Cardiac muscle cell (in vitro differentiated cells and primary cell): ENCODE data around the gene MBNL2. TPM values are rescaled to one million over a fixed set of nuclear protein-coding genes. Genes with fewer than 3 reads are reported as not detected.

Source experiments
- DNase-seq, 2 donors: peaks; one replicate each; pipeline versions ENCODE4 v3.0.0 to v3.0.0-alpha.2; 2010 to 2017; ENCODE audit warnings: low read depth in 1 of 2, low spot score in 1 of 2
- H3K27ac ChIP-seq: fragments of 200-600 bp; sonication (generic); 2 replicates; pipeline ENCODE4 v1.5.1; 2016
- H3K27me3 ChIP-seq: fragments of 200-600 bp; sonication (generic); 2 replicates; pipeline ENCODE4 v1.6.0; 2016; ENCODE audit warnings: control low read depth
- H3K36me3 ChIP-seq: fragments of 200-600 bp; sonication (generic); 2 replicates; pipeline ENCODE4 v1.5.1; 2016; ENCODE audit warnings: control low read depth
- H3K4me1 ChIP-seq: fragments of 200-600 bp; sonication (generic); 2 replicates; pipeline ENCODE4 v1.8.1; 2017; ENCODE audit warnings: low read depth, mild to moderate bottlenecking, mixed run types
- H3K4me3 ChIP-seq: fragments of 200-600 bp; sonication (generic); 2 replicates; pipeline ENCODE4 v1.5.1; 2016; ENCODE audit warnings: mild to moderate bottlenecking
- H3K9me3 ChIP-seq: fragments of 200-600 bp; sonication (generic); 2 replicates; pipeline ENCODE4 v1.5.1; 2017; ENCODE audit warnings: low read depth, mild to moderate bottlenecking, control low read depth
- polyA plus RNA-seq: library from polyadenylated mRNA; unstranded; fragments of >200 nt; fragmentation: Nextera tagmentation; extraction: Ambion mirVana; gene quantifications from 2 replicates; pipeline ENCODE4 v1.2.1, GENCODE V29; 2016
- total RNA-seq: library from RNA; depleted of rRNA; stranded (reverse); fragments of >200 nt; gene quantifications from 2 replicates; pipeline ENCODE4 v1.2.3, GENCODE V29; 2016
- TF ChIP-seq, protein P1 (sequence below): IDR thresholded peaks from 2 replicates; pipeline ENCODE4 v1.5.1; 2012; ENCODE audit warnings: low read depth, mild to moderate bottlenecking, low read length

MBNL2 gene
- total and polyA plus RNA-seq, 2 experiments from 2014 or later = 15.2 to 27.8 TPM

- H3K4me1 ChIP-seq = peaks cover 28% of the 10 kb centered on the region
- H3K9me3 ChIP-seq = no peaks in the 10 kb centered on the region
- TF ChIP-seq, protein P1, sequence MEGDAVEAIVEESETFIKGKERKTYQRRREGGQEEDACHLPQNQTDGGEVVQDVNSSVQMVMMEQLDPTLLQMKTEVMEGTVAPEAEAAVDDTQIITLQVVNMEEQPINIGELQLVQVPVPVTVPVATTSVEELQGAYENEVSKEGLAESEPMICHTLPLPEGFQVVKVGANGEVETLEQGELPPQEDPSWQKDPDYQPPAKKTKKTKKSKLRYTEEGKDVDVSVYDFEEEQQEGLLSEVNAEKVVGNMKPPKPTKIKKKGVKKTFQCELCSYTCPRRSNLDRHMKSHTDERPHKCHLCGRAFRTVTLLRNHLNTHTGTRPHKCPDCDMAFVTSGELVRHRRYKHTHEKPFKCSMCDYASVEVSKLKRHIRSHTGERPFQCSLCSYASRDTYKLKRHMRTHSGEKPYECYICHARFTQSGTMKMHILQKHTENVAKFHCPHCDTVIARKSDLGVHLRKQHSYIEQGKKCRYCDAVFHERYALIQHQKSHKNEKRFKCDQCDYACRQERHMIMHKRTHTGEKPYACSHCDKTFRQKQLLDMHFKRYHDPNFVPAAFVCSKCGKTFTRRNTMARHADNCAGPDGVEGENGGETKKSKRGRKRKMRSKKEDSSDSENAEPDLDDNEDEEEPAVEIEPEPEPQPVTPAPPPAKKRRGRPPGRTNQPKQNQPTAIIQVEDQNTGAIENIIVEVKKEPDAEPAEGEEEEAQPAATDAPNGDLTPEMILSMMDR = no peak
- H3K27ac ChIP-seq = no peak overlapping the region
- no peak for DNase-seq
- no peaks in the 10 kb centered on the region for H3K36me3 ChIP-seq
- H3K27me3 ChIP-seq = peaks cover 3% of the 10 kb centered on the region
- H3K4me3 ChIP-seq = no peak overlapping the region
These were observed 7.6 kb downstream of the MBNL2 start for GRCh38 chr13:97229699-97230098.

DNA sequence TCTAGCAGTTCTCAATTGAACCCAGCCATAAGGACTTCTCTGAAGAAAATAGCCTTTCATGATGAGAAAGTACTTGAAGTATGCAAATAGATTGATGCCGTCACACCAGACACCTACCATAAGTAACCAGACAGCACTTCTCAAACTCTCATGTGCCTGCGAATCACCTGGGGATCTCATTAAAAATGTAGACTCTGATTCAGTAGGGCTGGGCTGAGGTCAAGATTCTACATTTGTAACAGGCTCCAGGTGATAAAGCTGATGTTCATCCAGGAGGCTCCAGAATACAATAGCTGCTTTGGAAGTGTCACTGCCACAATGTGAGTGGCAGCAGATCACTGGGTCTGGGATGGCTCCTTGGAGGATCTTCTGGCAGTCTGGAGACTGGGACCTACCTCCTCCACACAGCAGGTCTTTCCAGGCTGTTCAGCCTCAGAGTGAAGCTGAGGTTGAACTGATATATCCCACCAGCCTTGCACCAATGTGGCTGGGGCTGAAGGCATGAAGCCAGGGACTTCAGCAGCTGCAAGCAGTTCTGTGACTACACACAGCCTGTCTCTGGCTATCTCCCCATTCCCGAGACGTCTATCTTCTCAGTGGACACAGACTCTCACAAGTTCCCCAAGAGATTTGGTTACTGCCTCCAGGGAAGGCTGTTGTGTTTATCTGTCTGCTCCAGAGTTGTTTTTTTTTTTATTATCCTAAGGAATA, 9.1 kb downstream of the MBNL2 start:
- TF ChIP-seq, protein P1 = no peak
- Histone ChIP-seq H3K4me3 (no peak overlapping the region), H3K9me3 (no peaks in the 10 kb centered on the region), H3K36me3 (no peaks in the 10 kb centered on the region), H3K27me3 (peaks cover 3% of the 10 kb centered on the region), H3K4me1 (peaks cover 17% of the 10 kb centered on the region), H3K27ac (no peak overlapping the region)
- DNase-seq = no peak

DNA sequence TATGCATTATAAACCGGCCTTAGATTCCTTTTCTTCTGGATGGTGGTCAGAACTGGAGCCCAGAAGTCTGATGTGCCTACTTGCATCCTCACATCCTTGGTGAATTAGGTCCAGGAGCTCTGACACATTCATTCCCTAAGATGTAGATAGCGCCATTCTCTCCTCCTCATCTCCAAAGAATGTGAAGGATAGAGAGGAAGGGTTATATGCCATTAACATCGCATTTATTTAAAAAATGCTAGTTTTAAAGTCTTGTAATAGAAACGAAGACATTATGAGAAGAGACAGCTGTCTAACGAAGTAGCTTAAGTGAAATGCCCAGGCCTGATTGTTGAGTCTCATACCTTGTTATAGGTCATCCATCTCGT, 9.7 kb downstream of the MBNL2 start:
- Histone ChIP-seq H3K27me3 (peaks cover 3% of the 10 kb centered on the region), H3K9me3 (no peaks in the 10 kb centered on the region), H3K27ac (no peak overlapping the region), H3K4me1 (peaks cover 11% of the 10 kb centered on the region), H3K36me3 (no peaks in the 10 kb centered on the region), H3K4me3 (no peak overlapping the region)
- DNase-seq = no peak
- TF ChIP-seq, protein P1 = no peak

DNA sequence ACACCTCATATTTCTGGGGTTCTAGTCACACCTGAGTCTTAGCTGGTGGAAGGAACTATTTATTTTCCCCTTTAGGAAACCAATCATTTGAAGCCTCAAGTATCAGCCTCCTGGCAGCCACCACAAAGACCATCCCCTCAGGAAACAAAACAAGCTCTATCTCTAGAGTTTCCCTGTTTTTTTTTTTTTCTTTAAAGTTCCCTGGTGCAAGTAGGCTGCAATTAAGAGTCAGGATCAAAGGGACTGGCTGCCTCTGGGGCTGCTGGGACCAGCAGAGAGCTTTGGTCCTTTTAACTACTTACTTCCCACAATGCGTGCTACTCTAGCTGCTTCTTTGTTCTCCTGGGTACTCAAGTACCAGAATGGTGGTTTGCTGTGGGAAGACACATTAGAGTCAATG, 11.4 kb downstream of the MBNL2 start:
- Histone ChIP-seq H3K36me3 (no peaks in the 10 kb centered on the region), H3K4me3 (no peak overlapping the region), H3K9me3 (no peaks in the 10 kb centered on the region), H3K27ac (no peak overlapping the region), H3K27me3 (peaks cover 3% of the 10 kb centered on the region), H3K4me1 (peaks cover 3% of the 10 kb centered on the region)
- no peak for DNase-seq
- TF ChIP-seq, protein P1 = no peak

- Histone ChIP-seq H3K36me3 (no peaks in the 10 kb centered on the region), H3K4me3 (no peak overlapping the region), H3K4me1 (peaks cover 3% of the 10 kb centered on the region), H3K9me3 (no peaks in the 10 kb centered on the region), H3K27ac (no peak overlapping the region), H3K27me3 (peaks cover 2% of the 10 kb centered on the region)
- DNase-seq = no peak
- TF ChIP-seq, protein P1 = no peak
These were observed 12.1 kb downstream of the MBNL2 start for GRCh38 chr13:97234236-97234635.

DNA sequence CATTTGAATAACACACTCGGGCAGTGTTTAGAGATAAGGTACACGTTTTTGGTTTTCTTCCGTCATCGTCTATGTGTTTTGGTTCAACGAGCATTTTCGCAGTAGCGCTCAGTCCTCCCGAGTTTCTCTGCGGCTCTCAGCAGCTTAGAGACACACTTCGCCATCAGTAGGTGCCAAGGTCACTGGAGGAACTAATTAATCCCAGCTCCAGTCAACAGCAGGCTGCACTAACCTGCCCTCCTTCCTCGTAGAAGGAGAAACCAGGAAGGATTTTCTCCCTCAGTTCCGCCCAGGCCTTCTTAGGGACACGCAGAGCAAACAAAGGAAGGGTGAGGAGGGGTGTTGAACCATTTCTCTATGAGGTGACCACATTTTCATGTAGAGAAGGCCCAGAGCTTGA, 12.6 kb downstream of the MBNL2 start:
- Histone ChIP-seq H3K27ac (no peak overlapping the region), H3K27me3 (no peaks in the 10 kb centered on the region), H3K4me1 (peaks cover 7% of the 10 kb centered on the region), H3K9me3 (no peaks in the 10 kb centered on the region), H3K4me3 (no peak overlapping the region), H3K36me3 (no peaks in the 10 kb centered on the region)
- TF ChIP-seq, protein P1 = no peak
- no peak for DNase-seq
